A549 (cell line): ENCODE data around the gene CHRNA4.
"Not testable (repeated sequence)": the region's sequence is repeated elsewhere in the genome, so short reads cannot be mapped to it uniquely, and the experiment has no call there.

ENCODE experiments used
- CTCF ChIP-seq: fragments of >200 bp; sonication (Bioruptor Twin); formaldehyde crosslinking; IDR thresholded peaks from 3 replicates; pipeline ENCODE4 v1.5.1; 2016
- RCOR1 ChIP-seq: fragments of 150-350 bp; IDR thresholded peaks from 2 replicates; pipeline ENCODE4 v1.6.1; 2014; ENCODE audit warnings: antibody characterized with exemption, low read length, low read depth

- TF ChIP-seq CTCF, RCOR1: not testable (repeated sequence)
Observed at GRCh38 chr20:63305933-63306672, 55.0 kb downstream of the CHRNA4 start.
